Neuronal stem cell (in vitro differentiated cells): Measurements from ENCODE around the gene DNAJC7.

Source experiments
- DNase-seq: peaks from one replicate; pipeline ENCODE4 v3.0.0-alpha.2; 2013; ENCODE audit warnings: low spot score
- H2AFZ ChIP-seq: one replicate; pipeline ENCODE4 v1.6.1; 2013; ENCODE audit warnings: mild to moderate bottlenecking, low read length, inconsistent platforms
- H2AK5ac ChIP-seq: 2 replicates; pipeline ENCODE4 v1.6.1; 2013; ENCODE audit warnings: low read depth, mild to moderate bottlenecking, inconsistent platforms, low read length, moderate library complexity, mixed read lengths
- H2BK120ac ChIP-seq: 2 replicates; pipeline ENCODE4 v1.6.1; 2013; ENCODE audit warnings: low read depth, mild to moderate bottlenecking, inconsistent platforms, low read length, moderate library complexity, mixed read lengths
- H2BK12ac ChIP-seq: one replicate; pipeline ENCODE4 v1.6.1; 2013; ENCODE audit warnings: low read length, inconsistent platforms
- H2BK15ac ChIP-seq: 2 replicates; pipeline ENCODE4 v1.6.1; 2013; ENCODE audit warnings: mild to moderate bottlenecking, low read length, inconsistent platforms, mixed read lengths
- H2BK5ac ChIP-seq: one replicate; pipeline ENCODE4 v1.6.1; 2013; ENCODE audit warnings: inconsistent platforms, mild to moderate bottlenecking, low read length, moderate library complexity
- H3K14ac ChIP-seq: one replicate; pipeline ENCODE4 v1.6.1; 2013; ENCODE audit warnings: low read length, inconsistent platforms
- H3K18ac ChIP-seq: 2 replicates; pipeline ENCODE4 v1.6.1; 2013; ENCODE audit warnings: low read length, inconsistent platforms
- H3K23ac ChIP-seq: 2 replicates; pipeline ENCODE4 v1.6.1; 2013; ENCODE audit warnings: low read depth, mild to moderate bottlenecking, mixed read lengths, low read length, inconsistent platforms; ENCODE audit not compliant: poor library complexity
- H3K27ac ChIP-seq: replicated peaks from 3 replicates; pipeline ENCODE4 v1.5.1; 2013; ENCODE audit warnings: low read length, inconsistent platforms
- H3K27me3 ChIP-seq, 3 experiments: 2 replicates each; pipeline ENCODE4 v1.6.1; 2013; ENCODE audit warnings: low read length in 3 of 3, mild to moderate bottlenecking in 2 of 3, inconsistent platforms in 1 of 3, low read depth in 1 of 3, mixed read lengths in 1 of 3, moderate library complexity in 1 of 3; ENCODE audit not compliant: control insufficient read depth in 3 of 3, insufficient read depth in 3 of 3
- H3K36me3 ChIP-seq, 2 donors: replicated peaks in 1 of 2; 2 replicates each; pipeline ENCODE4 v1.6.1; 2013; ENCODE audit warnings: low read length in 2 of 2; ENCODE audit not compliant: control insufficient read depth in 2 of 2, insufficient read depth in 2 of 2
- H3K4ac ChIP-seq: 2 replicates; pipeline ENCODE4 v1.6.1; 2013; ENCODE audit warnings: inconsistent platforms, mild to moderate bottlenecking, low read length, moderate library complexity
- H3K4me1 ChIP-seq, 2 donors: 1 replicate in 1 of 2; 2 replicates in 1 of 2; pipeline ENCODE4 v1.6.1; 2013; ENCODE audit warnings: low read length in 2 of 2, low read depth in 1 of 2; ENCODE audit not compliant: control insufficient read depth in 2 of 2, insufficient read depth in 1 of 2
- H3K4me2 ChIP-seq: one replicate; pipeline ENCODE4 v1.6.1; 2013; ENCODE audit warnings: mild to moderate bottlenecking, low read length, inconsistent platforms; ENCODE audit not compliant: insufficient read depth, poor library complexity, severe bottlenecking
- H3K4me3 ChIP-seq, 2 donors: 2 replicates each; pipeline ENCODE4 v1.5.1; 2013; ENCODE audit warnings: low read length in 2 of 2, mild to moderate bottlenecking in 2 of 2, inconsistent platforms in 1 of 2, moderate library complexity in 1 of 2
- H3K79me1 ChIP-seq: one replicate; pipeline ENCODE4 v1.6.1; 2013; ENCODE audit warnings: low read depth, mild to moderate bottlenecking, inconsistent platforms, low read length, moderate library complexity
- H3K9ac ChIP-seq: one replicate; pipeline ENCODE4 v1.6.1; 2013; ENCODE audit warnings: mild to moderate bottlenecking, low read depth, low read length, inconsistent platforms; ENCODE audit not compliant: poor library complexity
- H3K9me3 ChIP-seq, 2 donors: replicated peaks in 1 of 2; 2 replicates each; pipeline versions ENCODE3 to v1.6.1; 2013; ENCODE audit warnings: low read length in 2 of 2, mild to moderate bottlenecking in 2 of 2, inconsistent platforms in 1 of 2, low read depth in 1 of 2, mixed read lengths in 1 of 2, moderate library complexity in 1 of 2; ENCODE audit not compliant: control insufficient read depth in 2 of 2, insufficient read depth in 1 of 2
- H4K8ac ChIP-seq: one replicate; pipeline ENCODE4 v1.6.1; 2013; ENCODE audit warnings: low read depth, mild to moderate bottlenecking, inconsistent platforms, low read length, moderate library complexity
- H4K91ac ChIP-seq: one replicate; pipeline ENCODE4 v1.6.1; 2013; ENCODE audit warnings: low read length, low read depth, mild to moderate bottlenecking, inconsistent platforms; ENCODE audit not compliant: poor library complexity
- WGBS, 2 donors: extraction: QIAGEN DNeasy Blood & Tissue Kit; methylation state at CpG; one replicate each; pipeline ENCODE4 v1.1.7; 2013; ENCODE audit warnings: missing lambda C conversion rate in 2 of 2, mixed read lengths in 1 of 2; ENCODE audit not compliant: insufficient read length in 2 of 2, insufficient replicate concordance in 1 of 2; ENCODE audit errors: extremely low coverage in 2 of 2; 5-methylcytosine and 5-hydroxymethylcytosine counted together

DNAJC7 gene

GRCh38 chr17:41966463-41967140 is 50.6 kb downstream of the DNAJC7 start, which contains the start of gene CNP:
Gene CNP, plus strand, starts transcription at chr17:41966795. Its CDS starts 90 bp downstream, at chr17:41966885.
- Histone ChIP-seq H3K14ac (no peak within 1 kb of the TSS), H2AFZ (peak within 1 kb of the TSS; percentile 90), H2BK12ac (peak within 1 kb of the TSS; percentile 24), H3K23ac (peak within 1 kb of the TSS; percentile 92), H3K4me3 (peak within 1 kb of the TSS; percentile 85), H3K9me3 (peaks cover 4 to 12% of the 10 kb centered on the region in 2 donors), H2BK5ac (peak within 1 kb of the TSS; percentile 71), H4K8ac (no peak within 1 kb of the TSS), H3K27ac (peak within 1 kb of the TSS; percentile 60), H4K91ac (no peak within 1 kb of the TSS), H3K79me1 (peaks cover 3% of the 10 kb centered on the region), H3K4me1 (peaks cover 7 to 12% of the 10 kb centered on the region in 2 donors), H3K4me2 (peak within 1 kb of the TSS; percentile 90), H2BK120ac (peak within 1 kb of the TSS; percentile 85), H3K18ac (peak within 1 kb of the TSS; percentile 98), H2AK5ac (peak within 1 kb of the TSS; percentile 97), H3K9ac (peak within 1 kb of the TSS; percentile 91), H3K36me3 (peaks cover 19 to 40% of the 10 kb centered on the region in 2 donors), H2BK15ac (no peak within 1 kb of the TSS), H3K27me3 (no peaks in the 10 kb centered on the region), H3K4ac (peak within 1 kb of the TSS; percentile 4)
- whole genome bisulfite sequencing, 2 donors = no CpG with 5 or more reads among the region's 71 CpGs
- DNase-seq = peak; percentile 84

- Histone ChIP-seq H3K14ac (no peak overlapping the region), H3K18ac (no peak overlapping the region), H3K4me3 (peak overlapping the region; percentile 77 to 85), H3K27ac (peak overlapping the region; percentile 38), H3K36me3 (peaks cover 15 to 33% of the 10 kb centered on the region in 2 donors), H3K9me3 (peaks cover 4 to 12% of the 10 kb centered on the region in 2 donors), H2AK5ac (no peak overlapping the region), H3K4me1 (peaks cover 7 to 12% of the 10 kb centered on the region in 2 donors), H3K4me2 (peak overlapping the region; percentile 90), H4K91ac (no peak overlapping the region), H3K4ac (no peak overlapping the region), H4K8ac (no peak overlapping the region), H2BK5ac (no peak overlapping the region), H2BK12ac (no peak overlapping the region), H2AFZ (peak overlapping the region; percentile 90), H3K27me3 (no peaks in the 10 kb centered on the region), H3K9ac (peak overlapping the region; percentile 64), H3K23ac (peak overlapping the region; percentile 92), H2BK120ac (no peak overlapping the region), H2BK15ac (no peak overlapping the region), H3K79me1 (peaks cover 3% of the 10 kb centered on the region)
- peak; percentile 50 for DNase-seq
- WGBS, 2 donors = no CpG with 5 or more reads among the region's 18 CpGs
Observed at GRCh38 chr17:41965694-41966462, 51.4 kb downstream of the DNAJC7 start.

GRCh38 chr17:41962768-41963434 is 54.3 kb downstream of the DNAJC7 start:
- no peak overlapping the region for H2BK12ac ChIP-seq
- peak overlapping the region; percentile 53 for H3K9ac ChIP-seq
- H3K4me1 ChIP-seq = peaks cover 7 to 15% of the 10 kb centered on the region in 2 donors
- H2BK15ac ChIP-seq = no peak overlapping the region
- H2BK5ac ChIP-seq = no peak overlapping the region
- no peak overlapping the region for H3K4ac ChIP-seq
- H4K91ac ChIP-seq = no peak overlapping the region
- H3K27ac ChIP-seq = no peak overlapping the region
- H3K79me1 ChIP-seq = peaks cover 3% of the 10 kb centered on the region
- H2AK5ac ChIP-seq = no peak overlapping the region
- H4K8ac ChIP-seq = no peak overlapping the region
- WGBS, 2 donors = no CpG with 5 or more reads among the region's 9 CpGs
- H3K4me3 ChIP-seq = no peak overlapping the region
- H2AFZ ChIP-seq = peak overlapping the region; percentile 26
- peak; percentile 79 for DNase-seq
- H3K18ac ChIP-seq = no peak overlapping the region
- H3K23ac ChIP-seq = no peak overlapping the region
- no peak overlapping the region for H2BK120ac ChIP-seq
- H3K36me3 ChIP-seq = peaks cover 0 to 3% of the 10 kb centered on the region in 2 donors
- peaks cover 2 to 3% of the 10 kb centered on the region in 2 donors for H3K9me3 ChIP-seq
- H3K14ac ChIP-seq = no peak overlapping the region
- no peaks in the 10 kb centered on the region for H3K27me3 ChIP-seq
- no peak overlapping the region for H3K4me2 ChIP-seq
